ENCODE data around the gene GAS2.
A peak's percentile ranks its signal among the peaks of the same experiment; 100 is the strongest.

Gene GAS2

DNA sequence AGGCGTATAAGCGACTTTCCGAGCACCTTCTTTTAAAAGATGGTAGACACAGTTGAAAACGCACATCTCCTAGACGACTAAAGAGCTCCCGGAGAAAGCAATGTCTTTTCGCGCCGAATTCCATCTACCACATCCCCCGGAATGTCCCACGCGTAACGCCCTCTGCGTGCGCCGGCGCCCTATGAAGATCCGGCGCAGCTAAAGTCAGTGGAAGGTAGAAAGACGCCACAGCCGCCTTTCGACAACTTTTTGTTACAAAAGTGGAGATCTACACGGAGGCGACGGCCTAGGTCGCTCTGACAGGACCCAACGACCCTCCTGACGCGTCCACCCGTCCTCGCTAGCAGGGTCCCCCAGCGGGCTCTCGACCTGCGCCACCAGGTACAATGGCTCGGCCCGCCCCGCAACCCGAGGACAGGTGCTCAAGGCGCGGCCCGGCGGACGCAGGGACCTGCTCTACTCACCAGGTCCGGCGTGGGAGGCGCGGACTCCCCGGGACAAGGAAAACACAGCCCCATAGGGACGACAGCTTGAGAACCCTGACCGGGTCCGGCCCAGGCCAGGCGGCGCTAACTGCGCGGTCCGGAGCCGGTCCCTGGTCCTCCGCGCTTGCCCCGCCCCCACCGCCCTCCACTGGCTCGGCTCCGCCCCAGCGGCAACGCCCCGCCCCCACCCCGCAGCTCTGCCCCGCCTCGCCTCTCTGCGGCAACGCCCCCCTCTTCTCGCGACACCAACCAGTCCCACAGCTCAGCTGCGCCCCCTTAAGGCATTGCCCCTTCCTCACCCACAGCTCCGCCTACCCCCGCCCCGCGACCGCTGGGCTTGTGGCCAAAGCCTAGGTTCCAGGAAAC, 163.0 kb downstream of the GAS2 start, which contains the start of gene SVIP:
SVIP (minus strand) TSS at position 571 of the 851 bp plus-strand sequence; CDS start at position 518, 53 bp downstream.
- Histone ChIP-seq H3K4me3 (ENCODE audit: low read length) (peak within 1 kb of the TSS; percentile 95), H3K27ac (ENCODE audit: low read depth, low read length) (peak within 1 kb of the TSS; percentile 33; the same call in 1 of the 2 replicates), H3K36me3 (ENCODE audit: insufficient read depth, low read length) (peaks cover 2% of the 10 kb centered on the region; the same call in 1 of the 2 replicates), H3K27me3 (ENCODE audit: insufficient read depth, low read length) (peaks cover 18% of the 10 kb centered on the region), H3K4me1 (ENCODE audit: insufficient read depth, low read length) (peaks cover 19% of the 10 kb centered on the region), H3K9ac (ENCODE audit: low read depth, low read length) (peak within 1 kb of the TSS; percentile 79), H3K9me3 (ENCODE audit: insufficient read depth, low read depth, low read length) (no peaks in the 10 kb centered on the region)
- 2% methylated on average over 78 of the region's 79 CpGs for WGBS

- H3K27ac ChIP-seq (ENCODE audit: low read depth, low read length), result no peak overlapping the region
- H3K4me1 ChIP-seq (ENCODE audit: insufficient read depth, low read length), result peaks cover 19% of the 10 kb centered on the region
- WGBS, result 53% methylated on average over 4 of the region's 4 CpGs
- H3K4me3 ChIP-seq (ENCODE audit: low read length), result peak overlapping the region; percentile 39
- H3K36me3 ChIP-seq (ENCODE audit: insufficient read depth, low read length), result no peaks in the 10 kb centered on the region; the same call in 1 of the 2 replicates
- H3K27me3 ChIP-seq (ENCODE audit: insufficient read depth, low read length), result peaks cover 18% of the 10 kb centered on the region
- H3K9me3 ChIP-seq (ENCODE audit: insufficient read depth, low read depth, low read length), result no peaks in the 10 kb centered on the region
- no peak overlapping the region for H3K9ac ChIP-seq (ENCODE audit: low read depth, low read length)
Measured at GRCh38 chr11:22830082-22830414, 163.6 kb downstream of the GAS2 start.

DNA sequence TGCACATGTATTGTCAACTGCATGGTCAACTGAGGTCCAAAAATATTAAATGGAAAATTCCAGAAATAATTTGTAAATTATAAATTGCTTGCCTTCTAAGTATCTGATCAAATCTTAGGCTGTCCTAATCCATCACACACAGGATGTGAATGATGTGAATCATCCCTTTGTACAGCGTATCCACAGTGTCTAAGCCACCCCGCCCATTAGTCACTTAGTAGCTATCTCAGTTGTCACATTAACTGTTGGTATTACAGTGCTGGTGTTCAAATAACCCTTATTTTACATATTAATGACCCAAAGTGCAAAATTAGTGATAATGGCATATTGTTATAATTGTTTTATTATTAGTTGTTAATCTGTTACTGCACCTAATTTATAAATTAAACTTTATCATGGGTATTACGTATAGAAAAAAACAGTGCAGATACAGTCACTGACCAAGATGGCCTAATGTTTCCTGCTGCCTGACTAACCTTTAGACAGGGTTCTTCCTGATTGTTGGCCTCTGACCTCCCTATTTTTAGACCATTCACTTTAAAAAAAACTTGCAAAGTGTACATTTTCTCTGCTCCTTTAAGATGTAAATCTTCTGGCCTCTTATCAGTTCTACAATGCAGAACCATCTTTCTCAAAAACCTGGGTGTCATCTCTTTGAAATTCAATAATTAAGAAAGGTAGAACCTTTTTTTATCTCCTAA, 166.1 kb downstream of the GAS2 start:
- Histone ChIP-seq H3K27ac (ENCODE audit: low read depth, low read length) (no peak overlapping the region), H3K27me3 (ENCODE audit: insufficient read depth, low read length) (peaks cover 18% of the 10 kb centered on the region), H3K9me3 (ENCODE audit: insufficient read depth, low read depth, low read length) (no peaks in the 10 kb centered on the region), H3K36me3 (ENCODE audit: insufficient read depth, low read length) (no peaks in the 10 kb centered on the region), H3K9ac (ENCODE audit: low read depth, low read length) (no peak overlapping the region), H3K4me1 (ENCODE audit: insufficient read depth, low read length) (peaks cover 22% of the 10 kb centered on the region), H3K4me3 (ENCODE audit: low read length) (no peak overlapping the region)
- 92% methylated on average over 1 of the region's 3 CpGs for WGBS

DNA sequence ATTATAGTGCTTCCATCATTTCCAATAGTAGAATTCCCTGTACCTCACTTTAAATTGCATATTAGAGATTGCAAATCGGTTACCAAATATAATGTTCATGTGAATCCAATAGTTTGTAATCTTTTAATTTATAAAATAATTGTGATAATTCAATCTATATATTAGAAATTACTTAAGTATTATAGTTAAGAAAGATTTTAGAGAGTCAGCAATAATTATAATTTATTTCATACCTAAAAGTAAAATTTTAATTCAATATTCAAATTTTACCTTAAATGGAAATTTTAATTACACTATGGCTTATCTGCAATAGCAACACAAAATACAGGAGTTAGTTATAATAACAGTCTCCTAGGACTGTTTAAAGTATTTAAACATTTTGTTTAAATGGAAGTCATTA, 180.3 kb downstream of the GAS2 start:
- H3K4me3 ChIP-seq (ENCODE audit: low read length), result no peak overlapping the region
- WGBS, result no CpG with 5 or more reads among the region's 1 CpG
- no peaks in the 10 kb centered on the region; the same call in 1 of the 2 replicates for H3K9me3 ChIP-seq (ENCODE audit: insufficient read depth, low read depth, low read length)
- no peaks in the 10 kb centered on the region for H3K27me3 ChIP-seq (ENCODE audit: insufficient read depth, low read length)
- H3K36me3 ChIP-seq (ENCODE audit: insufficient read depth, low read length), result no peaks in the 10 kb centered on the region
- no peaks in the 10 kb centered on the region for H3K4me1 ChIP-seq (ENCODE audit: insufficient read depth, low read length)
- H3K27ac ChIP-seq (ENCODE audit: low read depth, low read length), result no peak overlapping the region
- H3K9ac ChIP-seq (ENCODE audit: low read depth, low read length), result no peak overlapping the region

- Histone ChIP-seq H3K4me1 (ENCODE audit: insufficient read depth, low read length) (no peaks in the 10 kb centered on the region), H3K27ac (ENCODE audit: low read depth, low read length) (no peak overlapping the region), H3K27me3 (ENCODE audit: insufficient read depth, low read length) (no peaks in the 10 kb centered on the region), H3K9me3 (ENCODE audit: insufficient read depth, low read depth, low read length) (no peaks in the 10 kb centered on the region), H3K9ac (ENCODE audit: low read depth, low read length) (no peak overlapping the region), H3K4me3 (ENCODE audit: low read length) (no peak overlapping the region), H3K36me3 (ENCODE audit: insufficient read depth, low read length) (no peaks in the 10 kb centered on the region)
Measured at GRCh38 chr11:22851477-22851876, 185.1 kb downstream of the GAS2 start.

GRCh38 chr11:22859756-22860155, 193.3 kb downstream of the GAS2 start:
- Histone ChIP-seq H3K9ac (ENCODE audit: low read depth, low read length) (no peak overlapping the region), H3K4me1 (ENCODE audit: insufficient read depth, low read length) (no peaks in the 10 kb centered on the region), H3K9me3 (ENCODE audit: insufficient read depth, low read depth, low read length) (no peaks in the 10 kb centered on the region), H3K36me3 (ENCODE audit: insufficient read depth, low read length) (no peaks in the 10 kb centered on the region), H3K4me3 (ENCODE audit: low read length) (no peak overlapping the region), H3K27me3 (ENCODE audit: insufficient read depth, low read length) (no peaks in the 10 kb centered on the region), H3K27ac (ENCODE audit: low read depth, low read length) (no peak overlapping the region)
- 95% methylated on average over 6 of the region's 6 CpGs for WGBS

- Histone ChIP-seq H3K9ac (ENCODE audit: low read depth, low read length) (no peak within 1 kb of the TSS), H3K9me3 (ENCODE audit: insufficient read depth, low read depth, low read length) (no peaks in the 10 kb centered on the region)
Measured at GRCh38 chr11:22860241-22860640, 193.8 kb downstream of the GAS2 start, which contains the start of gene CCDC179. CCDC179 (minus strand) TSS chr11:22860474; CDS start chr11:22860421, 53 bp downstream.

More at GRCh38 chr11:22860241-22860640, 193.8 kb downstream of the GAS2 start, which contains the start of gene CCDC179:
- Histone ChIP-seq H3K36me3 (ENCODE audit: insufficient read depth, low read length) (no peaks in the 10 kb centered on the region), H3K27ac (ENCODE audit: low read depth, low read length) (no peak within 1 kb of the TSS), H3K4me3 (ENCODE audit: low read length) (no peak within 1 kb of the TSS), H3K4me1 (ENCODE audit: insufficient read depth, low read length) (no peaks in the 10 kb centered on the region), H3K27me3 (ENCODE audit: insufficient read depth, low read length) (no peaks in the 10 kb centered on the region)
- WGBS, result 93% methylated on average over 4 of the region's 4 CpGs

Measured in HUES64 (cell line).